ENCODE results near the gene CBLB.

Gene CBLB

DNA sequence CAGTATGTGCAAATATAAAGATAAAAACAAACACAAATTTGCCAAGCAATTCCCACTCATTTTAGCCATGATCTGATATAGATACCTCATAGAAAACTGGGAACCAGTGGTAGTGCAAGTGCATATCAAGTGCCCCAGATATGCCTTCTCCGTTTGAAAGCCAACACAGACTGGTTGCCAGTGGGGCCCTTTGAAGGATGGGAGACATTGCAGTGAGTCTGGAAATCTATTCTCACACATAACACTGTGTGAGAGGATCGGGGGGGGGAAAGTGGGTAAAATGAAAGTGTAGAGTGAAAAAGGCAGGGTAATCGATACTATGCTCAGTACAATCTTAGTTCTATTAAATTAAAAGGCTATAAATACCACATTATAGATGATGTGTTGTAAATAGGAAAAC is 83.0 kb downstream of the CBLB start:
- no peak overlapping the region for H3K4me3 ChIP-seq (ENCODE audit: low read depth, low read length)
- TF ChIP-seq, protein P1, sequence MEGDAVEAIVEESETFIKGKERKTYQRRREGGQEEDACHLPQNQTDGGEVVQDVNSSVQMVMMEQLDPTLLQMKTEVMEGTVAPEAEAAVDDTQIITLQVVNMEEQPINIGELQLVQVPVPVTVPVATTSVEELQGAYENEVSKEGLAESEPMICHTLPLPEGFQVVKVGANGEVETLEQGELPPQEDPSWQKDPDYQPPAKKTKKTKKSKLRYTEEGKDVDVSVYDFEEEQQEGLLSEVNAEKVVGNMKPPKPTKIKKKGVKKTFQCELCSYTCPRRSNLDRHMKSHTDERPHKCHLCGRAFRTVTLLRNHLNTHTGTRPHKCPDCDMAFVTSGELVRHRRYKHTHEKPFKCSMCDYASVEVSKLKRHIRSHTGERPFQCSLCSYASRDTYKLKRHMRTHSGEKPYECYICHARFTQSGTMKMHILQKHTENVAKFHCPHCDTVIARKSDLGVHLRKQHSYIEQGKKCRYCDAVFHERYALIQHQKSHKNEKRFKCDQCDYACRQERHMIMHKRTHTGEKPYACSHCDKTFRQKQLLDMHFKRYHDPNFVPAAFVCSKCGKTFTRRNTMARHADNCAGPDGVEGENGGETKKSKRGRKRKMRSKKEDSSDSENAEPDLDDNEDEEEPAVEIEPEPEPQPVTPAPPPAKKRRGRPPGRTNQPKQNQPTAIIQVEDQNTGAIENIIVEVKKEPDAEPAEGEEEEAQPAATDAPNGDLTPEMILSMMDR (IDR thresholded peaks at IDR 0.05; ENCODE audit: insufficient read depth, low read depth, low read length, missing control alignments) = no peak
- no peak for DNase-seq (ENCODE audit: low read depth)

DNA sequence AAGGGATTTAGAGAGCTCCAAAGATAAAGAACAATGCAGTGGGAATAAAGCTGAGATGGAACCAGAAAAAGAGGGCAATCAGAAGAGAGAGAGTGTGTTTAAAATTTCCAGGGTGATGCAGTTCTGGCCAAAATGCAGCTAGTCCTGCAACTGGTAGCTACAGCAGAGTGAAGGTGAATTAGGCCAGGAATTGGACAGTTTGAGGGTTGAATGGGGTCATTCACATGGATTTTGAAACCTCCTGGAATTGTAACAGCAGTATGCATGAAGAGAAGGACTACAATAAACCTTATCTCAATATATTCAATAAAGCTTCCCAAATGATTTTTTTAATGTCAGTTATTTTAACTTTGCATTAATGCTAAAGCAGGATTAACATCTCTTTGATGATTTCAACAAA is 85.2 kb downstream of the CBLB start:
- TF ChIP-seq, protein P1 (IDR thresholded peaks at IDR 0.05; ENCODE audit: insufficient read depth, low read depth, low read length, missing control alignments) = no peak
- DNase-seq (ENCODE audit: low read depth) = no peak
- H3K4me3 ChIP-seq (ENCODE audit: low read depth, low read length) = no peak overlapping the region

DNA sequence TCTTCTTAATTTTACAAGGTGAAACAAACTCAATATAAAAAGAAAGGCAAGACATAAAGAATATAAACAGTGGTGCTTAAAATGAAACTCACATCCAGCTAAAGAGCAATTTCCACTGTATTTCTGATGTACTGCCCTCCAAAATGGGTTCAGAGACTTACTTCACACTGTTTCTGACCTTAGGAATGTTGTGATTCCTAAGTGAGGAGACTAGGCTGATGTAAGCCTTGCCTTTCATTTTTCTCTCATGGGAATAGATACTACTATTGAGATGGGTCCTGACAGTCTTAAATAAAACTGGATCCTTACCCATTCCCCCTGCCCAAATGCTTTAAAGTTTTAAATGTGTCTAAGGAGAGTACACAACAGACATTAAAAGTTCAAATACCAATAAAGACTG is 86.9 kb downstream of the CBLB start:
- TF ChIP-seq, protein P1 (IDR thresholded peaks at IDR 0.05; ENCODE audit: insufficient read depth, low read depth, low read length, missing control alignments) = no peak
- DNase-seq (ENCODE audit: low read depth) = no peak
- no peak overlapping the region for H3K4me3 ChIP-seq (ENCODE audit: low read depth, low read length)

- DNase-seq (ENCODE audit: low read depth) = no peak
- H3K4me3 ChIP-seq (ENCODE audit: low read depth, low read length) = no peak overlapping the region
- TF ChIP-seq, protein P1 (IDR thresholded peaks at IDR 0.05; ENCODE audit: insufficient read depth, low read depth, low read length, missing control alignments) = no peak
Observed at GRCh38 chr3:105780107-105780506, 88.7 kb downstream of the CBLB start.

- no peak for DNase-seq (ENCODE audit: low read depth)
- no peak overlapping the region for H3K4me3 ChIP-seq (ENCODE audit: low read depth, low read length)
- TF ChIP-seq, protein P1 (IDR thresholded peaks at IDR 0.05; ENCODE audit: insufficient read depth, low read depth, low read length, missing control alignments) = no peak
Observed at GRCh38 chr3:105775368-105775767, 93.4 kb downstream of the CBLB start.

- TF ChIP-seq, protein P1 (IDR thresholded peaks at IDR 0.05; ENCODE audit: insufficient read depth, low read depth, low read length, missing control alignments) = no peak
- DNase-seq (ENCODE audit: low read depth) = peak; percentile 34
- H3K4me3 ChIP-seq (ENCODE audit: low read depth, low read length) = no peak overlapping the region
Observed at GRCh38 chr3:105774444-105775180, 94.2 kb downstream of the CBLB start.

- no peak for DNase-seq (ENCODE audit: low read depth)
- TF ChIP-seq, protein P1 (IDR thresholded peaks at IDR 0.05; ENCODE audit: insufficient read depth, low read depth, low read length, missing control alignments) = no peak
- no peak overlapping the region for H3K4me3 ChIP-seq (ENCODE audit: low read depth, low read length)
Observed at GRCh38 chr3:105773291-105773690, 95.5 kb downstream of the CBLB start.
